ENCODE results near the gene NHLH1.

Gene NHLH1

GRCh38 chr1:160416369-160416768 lies 49.5 kb downstream of the NHLH1 start:
- no peak overlapping the region for H3K27ac ChIP-seq (ENCODE audit: low read depth, low read length)
- H3K4me3 ChIP-seq (ENCODE audit: low read depth in 1 of 2, low read length in 2 of 2) = no peak overlapping the region
- no peaks in the 10 kb centered on the region for H3K36me3 ChIP-seq (ENCODE audit: insufficient read depth, low read length)
- peaks cover 4% of the 10 kb centered on the region for H3K4me1 ChIP-seq (ENCODE audit: insufficient read depth, low read length)
- H3K27me3 ChIP-seq (ENCODE audit: control insufficient read depth in 1 of 2, insufficient read depth in 2 of 2, low read length in 2 of 2) = no peaks in the 10 kb centered on the region
- no peak overlapping the region for H3K9ac ChIP-seq (ENCODE audit: low read length)
- no peaks in the 10 kb centered on the region for H3K9me3 ChIP-seq (ENCODE audit: low read length)

GRCh38 chr1:160418483-160418882 lies 51.6 kb downstream of the NHLH1 start:
- Histone ChIP-seq H3K4me3 (ENCODE audit: low read depth in 1 of 2, low read length in 2 of 2) (no peak overlapping the region), H3K36me3 (ENCODE audit: insufficient read depth, low read length) (no peaks in the 10 kb centered on the region), H3K9ac (ENCODE audit: low read length) (no peak overlapping the region), H3K9me3 (ENCODE audit: low read length) (no peaks in the 10 kb centered on the region), H3K27ac (ENCODE audit: low read depth, low read length) (no peak overlapping the region), H3K4me1 (ENCODE audit: insufficient read depth, low read length) (no peaks in the 10 kb centered on the region), H3K27me3 (ENCODE audit: control insufficient read depth in 1 of 2, insufficient read depth in 2 of 2, low read length in 2 of 2) (no peaks in the 10 kb centered on the region)

DNA sequence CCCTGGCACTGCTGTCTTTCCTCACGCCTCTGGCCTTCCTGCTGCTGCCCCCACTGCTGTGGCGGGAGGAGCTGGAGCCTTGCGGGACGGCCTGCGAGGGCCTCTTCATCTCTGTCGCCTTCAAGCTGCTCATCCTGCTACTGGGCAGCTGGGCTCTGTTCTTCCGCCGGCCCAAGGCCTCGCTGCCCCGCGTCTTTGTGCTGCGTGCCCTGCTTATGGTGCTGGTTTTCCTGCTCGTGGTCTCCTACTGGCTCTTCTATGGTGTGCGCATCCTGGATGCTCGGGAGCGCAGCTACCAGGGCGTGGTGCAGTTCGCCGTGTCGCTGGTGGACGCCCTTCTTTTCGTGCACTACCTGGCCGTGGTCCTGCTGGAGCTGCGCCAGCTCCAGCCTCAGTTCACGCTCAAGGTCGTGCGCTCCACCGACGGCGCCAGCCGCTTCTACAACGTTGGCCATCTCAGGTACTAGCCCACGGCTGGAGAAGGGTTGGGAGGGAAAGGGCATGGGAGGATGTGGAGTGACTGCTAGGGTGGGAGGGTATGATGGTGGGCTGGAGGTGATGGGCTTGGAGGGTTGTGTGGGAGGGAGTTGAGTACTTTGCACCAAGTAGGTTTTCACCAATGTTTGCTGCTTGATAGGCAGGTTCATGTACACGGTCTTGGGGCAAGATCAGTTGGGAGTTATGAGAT lies 52.4 kb downstream of the NHLH1 start:
- Histone ChIP-seq H3K36me3 (ENCODE audit: insufficient read depth, low read length) (peaks cover 1% of the 10 kb centered on the region), H3K9ac (ENCODE audit: low read length) (no peak overlapping the region), H3K27me3 (ENCODE audit: control insufficient read depth in 1 of 2, insufficient read depth in 2 of 2, low read length in 2 of 2) (no peaks in the 10 kb centered on the region)

GRCh38 chr1:160419838-160420169 lies 52.9 kb downstream of the NHLH1 start:
- no peak overlapping the region for H3K27ac ChIP-seq (ENCODE audit: low read depth, low read length)
- H3K9ac ChIP-seq (ENCODE audit: low read length) = no peak overlapping the region
- H3K9me3 ChIP-seq (ENCODE audit: low read length) = no peaks in the 10 kb centered on the region
- no peak overlapping the region for H3K4me3 ChIP-seq (ENCODE audit: low read depth in 1 of 2, low read length in 2 of 2)
- H3K36me3 ChIP-seq (ENCODE audit: insufficient read depth, low read length) = peaks cover 6% of the 10 kb centered on the region
- H3K4me1 ChIP-seq (ENCODE audit: insufficient read depth, low read length) = no peaks in the 10 kb centered on the region
- no peaks in the 10 kb centered on the region for H3K27me3 ChIP-seq (ENCODE audit: control insufficient read depth in 1 of 2, insufficient read depth in 2 of 2, low read length in 2 of 2)

More for the DNA sequence above, 52.4 kb downstream of the NHLH1 start:
- Histone ChIP-seq H3K9me3 (ENCODE audit: low read length) (no peaks in the 10 kb centered on the region), H3K27ac (ENCODE audit: low read depth, low read length) (no peak overlapping the region), H3K4me1 (ENCODE audit: insufficient read depth, low read length) (no peaks in the 10 kb centered on the region), H3K4me3 (ENCODE audit: low read depth in 1 of 2, low read length in 2 of 2) (no peak overlapping the region)

GRCh38 chr1:160420881-160421842 lies 54.3 kb downstream of the NHLH1 start:
- Histone ChIP-seq H3K27ac (ENCODE audit: low read depth, low read length) (no peak overlapping the region), H3K36me3 (ENCODE audit: insufficient read depth, low read length) (peaks cover 11% of the 10 kb centered on the region), H3K4me3 (ENCODE audit: low read depth in 1 of 2, low read length in 2 of 2) (no peak overlapping the region), H3K27me3 (ENCODE audit: control insufficient read depth in 1 of 2, insufficient read depth in 2 of 2, low read length in 2 of 2) (no peaks in the 10 kb centered on the region), H3K4me1 (ENCODE audit: insufficient read depth, low read length) (no peaks in the 10 kb centered on the region), H3K9ac (ENCODE audit: low read length) (no peak overlapping the region), H3K9me3 (ENCODE audit: low read length) (no peaks in the 10 kb centered on the region)

DNA sequence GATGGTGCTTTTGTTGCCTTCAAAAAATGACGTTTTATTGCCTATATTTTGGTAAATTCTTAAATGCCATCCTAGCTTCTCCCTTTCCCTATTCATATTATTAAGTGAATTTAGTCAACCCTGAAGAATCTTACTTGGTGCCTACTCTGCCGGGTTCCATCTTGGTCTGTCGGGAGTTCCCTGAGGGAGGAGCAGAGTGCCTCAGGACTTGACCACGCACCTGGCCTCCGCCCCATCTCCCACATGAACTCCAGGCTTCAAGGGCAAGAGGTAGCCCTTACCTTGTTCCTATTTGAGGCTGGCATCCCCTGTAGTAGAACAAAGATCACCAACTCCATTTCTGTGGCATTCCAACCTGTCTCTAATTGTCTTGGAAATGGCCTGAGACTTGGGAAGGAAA lies 55.0 kb downstream of the NHLH1 start:
- no peak overlapping the region for H3K4me3 ChIP-seq (ENCODE audit: low read depth in 1 of 2, low read length in 2 of 2)
- H3K36me3 ChIP-seq (ENCODE audit: insufficient read depth, low read length) = peaks cover 11% of the 10 kb centered on the region
- no peaks in the 10 kb centered on the region for H3K4me1 ChIP-seq (ENCODE audit: insufficient read depth, low read length)

More for the DNA sequence above, 55.0 kb downstream of the NHLH1 start:
- Histone ChIP-seq H3K9me3 (ENCODE audit: low read length) (no peaks in the 10 kb centered on the region), H3K27ac (ENCODE audit: low read depth, low read length) (no peak overlapping the region), H3K9ac (ENCODE audit: low read length) (no peak overlapping the region), H3K27me3 (ENCODE audit: control insufficient read depth in 1 of 2, insufficient read depth in 2 of 2, low read length in 2 of 2) (no peaks in the 10 kb centered on the region)
